ENCODE measurements around the gene SLMAP.
A peak's percentile ranks its signal among the peaks of the same experiment; 100 is the strongest.

Gene SLMAP

GRCh38 chr3:57856675-57857074, 100.6 kb downstream of the SLMAP start:
- H3K14ac ChIP-seq (ENCODE audit: low read length in 2 of 2): no peak overlapping the region
- no peak overlapping the region for H4K8ac ChIP-seq (ENCODE audit: low read length)
- no peak overlapping the region for H3K4me2 ChIP-seq (ENCODE audit: low read length, poor library complexity, severe bottlenecking)
- no peak overlapping the region for H2BK120ac ChIP-seq (ENCODE audit: low read depth, low read length)
- H3K79me1 ChIP-seq (replicated peaks; ENCODE audit: low read length, poor library complexity, severe bottlenecking): peaks cover 5% of the 10 kb centered on the region
- no peak overlapping the region for H2BK5ac ChIP-seq (ENCODE audit: low read depth, low read length, poor library complexity, severe bottlenecking)
- no peak overlapping the region for H3K23ac ChIP-seq (ENCODE audit: low read length in 2 of 2)
- no peak overlapping the region for H2BK15ac ChIP-seq (ENCODE audit: low read depth, poor library complexity, severe bottlenecking)
- H3K36me3 ChIP-seq (ENCODE audit: control insufficient read depth in 1 of 2, insufficient read depth in 2 of 2, low read depth in 1 of 2, low read length in 2 of 2): peaks cover 5 to 42% of the 10 kb centered on the region in 2 experiments
- H2AFZ ChIP-seq (ENCODE audit: low read depth, low read length): no peak overlapping the region
- 57% methylated on average over 2 of the region's 2 CpGs for WGBS
- no peaks in the 10 kb centered on the region for H3K9me3 ChIP-seq (ENCODE audit: control insufficient read depth, low read length)
- no peak overlapping the region for H3K18ac ChIP-seq (ENCODE audit: low read depth in 1 of 2, low read length in 2 of 2)
- H3K4ac ChIP-seq (ENCODE audit: low read depth in 1 of 2, low read length in 2 of 2): no peak overlapping the region
- H2BK12ac ChIP-seq (ENCODE audit: low read length in 2 of 2): no peak overlapping the region
- no peaks in the 10 kb centered on the region for H3K27me3 ChIP-seq (ENCODE audit: control insufficient read depth in 1 of 2, insufficient read depth in 1 of 2, low read length in 2 of 2)
- peak; percentile 56 for DNase-seq
- no peak overlapping the region for H2AK5ac ChIP-seq (ENCODE audit: low read length, severe bottlenecking)
- no peak overlapping the region for H3K9ac ChIP-seq (ENCODE audit: low read length)
- H3K4me1 ChIP-seq (ENCODE audit: control insufficient read depth, insufficient read depth, low read depth, low read length): no peaks in the 10 kb centered on the region
- no peak overlapping the region for H3K4me3 ChIP-seq (ENCODE audit: insufficient read depth in 1 of 2, low read depth in 1 of 2, low read length in 2 of 2)
- no peak overlapping the region for H4K91ac ChIP-seq (ENCODE audit: low read length)
- no peak overlapping the region for H3K27ac ChIP-seq (ENCODE audit: low read length, poor library complexity, severe bottlenecking)

- Histone ChIP-seq H3K4me3 (ENCODE audit: insufficient read depth in 1 of 2, low read depth in 1 of 2, low read length in 2 of 2) (no peak overlapping the region), H3K4me2 (ENCODE audit: low read length, poor library complexity, severe bottlenecking) (no peak overlapping the region), H3K36me3 (ENCODE audit: control insufficient read depth in 1 of 2, insufficient read depth in 2 of 2, low read depth in 1 of 2, low read length in 2 of 2) (peaks cover 15 to 75% of the 10 kb centered on the region in 2 experiments), H3K4ac (ENCODE audit: low read depth in 1 of 2, low read length in 2 of 2) (no peak overlapping the region), H3K4me1 (ENCODE audit: control insufficient read depth, insufficient read depth, low read depth, low read length) (no peaks in the 10 kb centered on the region), H3K23ac (ENCODE audit: low read length in 2 of 2) (no peak overlapping the region), H2BK120ac (ENCODE audit: low read depth, low read length) (no peak overlapping the region), H4K8ac (ENCODE audit: low read length) (no peak overlapping the region), H3K9ac (ENCODE audit: low read length) (no peak overlapping the region), H3K27me3 (ENCODE audit: control insufficient read depth in 1 of 2, insufficient read depth in 1 of 2, low read length in 2 of 2) (no peaks in the 10 kb centered on the region), H2AK5ac (ENCODE audit: low read length, severe bottlenecking) (no peak overlapping the region), H3K18ac (ENCODE audit: low read depth in 1 of 2, low read length in 2 of 2) (no peak overlapping the region), H3K14ac (ENCODE audit: low read length in 2 of 2) (no peak overlapping the region), H3K79me1 (replicated peaks; ENCODE audit: low read length, poor library complexity, severe bottlenecking) (peaks cover 4% of the 10 kb centered on the region), H2AFZ (ENCODE audit: low read depth, low read length) (no peak overlapping the region), H2BK12ac (ENCODE audit: low read length in 2 of 2) (no peak overlapping the region), H3K9me3 (ENCODE audit: control insufficient read depth, low read length) (no peaks in the 10 kb centered on the region), H4K91ac (ENCODE audit: low read length) (no peak overlapping the region), H3K27ac (ENCODE audit: low read length, poor library complexity, severe bottlenecking) (no peak overlapping the region), H2BK15ac (ENCODE audit: low read depth, poor library complexity, severe bottlenecking) (no peak overlapping the region), H2BK5ac (ENCODE audit: low read depth, low read length, poor library complexity, severe bottlenecking) (no peak overlapping the region)
- DNase-seq: no peak
These were observed 106.8 kb downstream of the SLMAP start for GRCh38 chr3:57862894-57863293.

GRCh38 chr3:57863380-57863779, 107.3 kb downstream of the SLMAP start:
- H2BK5ac ChIP-seq (ENCODE audit: low read depth, low read length, poor library complexity, severe bottlenecking): no peak overlapping the region
- H3K9ac ChIP-seq (ENCODE audit: low read length): no peak overlapping the region
- no peak overlapping the region for H4K91ac ChIP-seq (ENCODE audit: low read length)
- H3K36me3 ChIP-seq (ENCODE audit: control insufficient read depth in 1 of 2, insufficient read depth in 2 of 2, low read depth in 1 of 2, low read length in 2 of 2): peaks cover 15 to 71% of the 10 kb centered on the region in 2 experiments
- no peak overlapping the region for H3K4me2 ChIP-seq (ENCODE audit: low read length, poor library complexity, severe bottlenecking)
- H3K18ac ChIP-seq (ENCODE audit: low read depth in 1 of 2, low read length in 2 of 2): no peak overlapping the region
- H2AK5ac ChIP-seq (ENCODE audit: low read length, severe bottlenecking): no peak overlapping the region
- H2BK120ac ChIP-seq (ENCODE audit: low read depth, low read length): no peak overlapping the region
- no peaks in the 10 kb centered on the region for H3K4me1 ChIP-seq (ENCODE audit: control insufficient read depth, insufficient read depth, low read depth, low read length)
- no peak overlapping the region for H2BK15ac ChIP-seq (ENCODE audit: low read depth, poor library complexity, severe bottlenecking)
- H2BK12ac ChIP-seq (ENCODE audit: low read length in 2 of 2): no peak overlapping the region
- H3K23ac ChIP-seq (ENCODE audit: low read length in 2 of 2): no peak overlapping the region
- no peak overlapping the region for H3K27ac ChIP-seq (ENCODE audit: low read length, poor library complexity, severe bottlenecking)
- no peak for DNase-seq
- no peak overlapping the region for H3K14ac ChIP-seq (ENCODE audit: low read length in 2 of 2)
- no peak overlapping the region for H4K8ac ChIP-seq (ENCODE audit: low read length)
- H3K79me1 ChIP-seq (replicated peaks; ENCODE audit: low read length, poor library complexity, severe bottlenecking): peaks cover 7% of the 10 kb centered on the region
- H3K27me3 ChIP-seq (ENCODE audit: control insufficient read depth in 1 of 2, insufficient read depth in 1 of 2, low read length in 2 of 2): no peaks in the 10 kb centered on the region
- 97% methylated on average over 2 of the region's 2 CpGs for WGBS
- no peak overlapping the region for H2AFZ ChIP-seq (ENCODE audit: low read depth, low read length)
- no peak overlapping the region for H3K4me3 ChIP-seq (ENCODE audit: insufficient read depth in 1 of 2, low read depth in 1 of 2, low read length in 2 of 2)
- no peak overlapping the region for H3K4ac ChIP-seq (ENCODE audit: low read depth in 1 of 2, low read length in 2 of 2)
- H3K9me3 ChIP-seq (ENCODE audit: control insufficient read depth, low read length): no peaks in the 10 kb centered on the region

- H3K27me3 ChIP-seq (ENCODE audit: control insufficient read depth in 1 of 2, insufficient read depth in 1 of 2, low read length in 2 of 2): no peaks in the 10 kb centered on the region
- no peak overlapping the region for H2BK15ac ChIP-seq (ENCODE audit: low read depth, poor library complexity, severe bottlenecking)
- no peak overlapping the region for H2BK5ac ChIP-seq (ENCODE audit: low read depth, low read length, poor library complexity, severe bottlenecking)
- no peak overlapping the region for H4K91ac ChIP-seq (ENCODE audit: low read length)
- 80% methylated on average over 1 of the region's 1 CpG for WGBS
- no peak overlapping the region for H3K4ac ChIP-seq (ENCODE audit: low read depth in 1 of 2, low read length in 2 of 2)
- H3K27ac ChIP-seq (ENCODE audit: low read length, poor library complexity, severe bottlenecking): no peak overlapping the region
- H3K23ac ChIP-seq (ENCODE audit: low read length in 2 of 2): no peak overlapping the region
- H2BK120ac ChIP-seq (ENCODE audit: low read depth, low read length): no peak overlapping the region
- peaks cover 10 to 62% of the 10 kb centered on the region in 2 experiments for H3K36me3 ChIP-seq (ENCODE audit: control insufficient read depth in 1 of 2, insufficient read depth in 2 of 2, low read depth in 1 of 2, low read length in 2 of 2)
- H3K9ac ChIP-seq (ENCODE audit: low read length): no peak overlapping the region
- H2BK12ac ChIP-seq (ENCODE audit: low read length in 2 of 2): no peak overlapping the region
- H3K79me1 ChIP-seq (replicated peaks; ENCODE audit: low read length, poor library complexity, severe bottlenecking): peaks cover 7% of the 10 kb centered on the region
- H2AFZ ChIP-seq (ENCODE audit: low read depth, low read length): no peak overlapping the region
- DNase-seq: peak; percentile 37
- no peak overlapping the region for H4K8ac ChIP-seq (ENCODE audit: low read length)
- H3K4me2 ChIP-seq (ENCODE audit: low read length, poor library complexity, severe bottlenecking): no peak overlapping the region
- H3K18ac ChIP-seq (ENCODE audit: low read depth in 1 of 2, low read length in 2 of 2): no peak overlapping the region
- H3K14ac ChIP-seq (ENCODE audit: low read length in 2 of 2): no peak overlapping the region
- H2AK5ac ChIP-seq (ENCODE audit: low read length, severe bottlenecking): no peak overlapping the region
- no peaks in the 10 kb centered on the region for H3K4me1 ChIP-seq (ENCODE audit: control insufficient read depth, insufficient read depth, low read depth, low read length)
- no peaks in the 10 kb centered on the region for H3K9me3 ChIP-seq (ENCODE audit: control insufficient read depth, low read length)
- no peak overlapping the region for H3K4me3 ChIP-seq (ENCODE audit: insufficient read depth in 1 of 2, low read depth in 1 of 2, low read length in 2 of 2)
These were observed 108.7 kb downstream of the SLMAP start for GRCh38 chr3:57864853-57865252.

All from mesenchymal stem cell (in vitro differentiated cells and primary cell).